ENCODE data around the gene HEATR5B. TPM values are rescaled to one million over a fixed set of nuclear protein-coding genes. Genes with fewer than 3 reads are reported as not detected.

HEATR5B gene
- total RNA-seq = 10 to 100 TPM; 15.2 to 18.2 TPM

GRCh38 chr2:37083873-37084794, at the start of gene HEATR5B, which contains the start of gene GPATCH11:
TSS of gene HEATR5B (minus strand) at chr2:37084372. CDS start at chr2:37083414, 958 bp downstream.
TSS of gene GPATCH11 (plus strand) at chr2:37084518. CDS start at chr2:37088382, 3,864 bp downstream.
- peaks cover 39% of the 10 kb centered on the region for H3K4me1 Mint-ChIP-seq (ENCODE audit: low read depth)
- no peak for TF ChIP-seq CTCF (IDR thresholded peaks at IDR 0.05)
- ATAC-seq = peak; percentile 91
- H3K27ac Mint-ChIP-seq = no peak within 1 kb of the TSS
- H3K36me3 Mint-ChIP-seq (ENCODE audit: low read depth) = peaks cover 27% of the 10 kb centered on the region
- peak; percentile 94 for DNase-seq
- ChIA-PET POLR2A (interaction anchor here (1.3 kb wide), 1 partner anchor 21 kb away, joined by 3 read pairs; no protein-coding TSS in a partner anchor), CTCF (interaction anchor here (1.4 kb wide), 1 partner anchor 305 kb away, joined by 3 read pairs; no protein-coding TSS in a partner anchor)
- H3K9me3 Mint-ChIP-seq = no peaks in the 10 kb centered on the region
- H3K4me3 Mint-ChIP-seq = no peak within 1 kb of the TSS
- no peaks in the 10 kb centered on the region for H3K27me3 Mint-ChIP-seq
- intact Hi-C loops (cut with micrococcal nuclease) = no loop called here

DNA sequence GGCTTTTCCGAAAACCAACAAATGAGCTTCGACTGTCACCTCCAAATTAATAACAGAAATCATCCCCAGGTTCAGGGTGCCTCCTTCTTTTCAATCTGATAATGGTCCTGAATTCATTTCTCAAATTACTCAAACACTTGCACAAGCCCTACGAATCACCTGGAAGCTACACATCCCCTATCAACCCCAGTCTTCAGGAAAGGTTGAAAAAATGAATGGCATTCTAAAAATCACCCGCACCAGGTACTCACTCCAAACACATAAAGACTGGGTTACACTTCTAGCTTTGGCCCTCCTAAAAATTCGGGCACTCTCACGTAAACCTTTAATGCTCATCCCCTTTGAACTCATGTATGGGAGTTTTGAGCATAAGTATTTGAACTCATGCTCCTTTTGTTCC, 48.7 kb upstream of the HEATR5B start:
- ATAC-seq = no peak
- no peak overlapping the region for H3K4me3 Mint-ChIP-seq

DNA sequence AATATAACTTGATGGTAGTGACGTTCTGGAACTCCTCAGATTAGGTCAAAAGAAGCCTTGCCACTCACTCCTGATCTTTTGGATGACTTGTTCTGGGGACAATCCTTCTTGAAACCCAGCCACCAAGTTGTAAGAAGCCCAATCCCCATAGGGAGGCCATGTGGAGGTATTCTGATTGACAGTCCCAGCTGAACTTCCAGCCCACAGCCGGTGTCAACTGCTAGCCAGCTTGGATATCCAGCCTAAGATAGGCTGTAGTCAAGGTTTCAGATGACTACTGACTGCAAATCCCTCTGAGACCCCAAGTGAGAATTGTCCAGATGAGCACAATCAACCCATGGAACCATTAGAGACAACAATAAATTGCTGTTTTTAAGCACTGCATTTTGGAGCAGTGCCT, 41.2 kb upstream of the HEATR5B start:
- Mint-ChIP-seq H3K4me1 (ENCODE audit: low read depth) (no peaks in the 10 kb centered on the region), H3K27me3 (no peaks in the 10 kb centered on the region), H3K9me3 (no peaks in the 10 kb centered on the region), H3K4me3 (no peak overlapping the region), H3K36me3 (ENCODE audit: low read depth) (peaks cover 39% of the 10 kb centered on the region), H3K27ac (no peak overlapping the region)
- intact Hi-C loops (cut with micrococcal nuclease) = no loop called here
- DNase-seq (no peak), ATAC-seq (no peak)
- no peak for TF ChIP-seq CTCF (IDR thresholded peaks at IDR 0.05)
- ChIA-PET POLR2A (no interaction called here), CTCF (no interaction called here)

More for the DNA sequence above, 48.7 kb upstream of the HEATR5B start:
- peaks cover 40% of the 10 kb centered on the region for H3K36me3 Mint-ChIP-seq (ENCODE audit: low read depth)
- H3K27ac Mint-ChIP-seq = no peak overlapping the region
- no peaks in the 10 kb centered on the region for H3K27me3 Mint-ChIP-seq
- no peaks in the 10 kb centered on the region for H3K9me3 Mint-ChIP-seq
- intact Hi-C loops (cut with micrococcal nuclease) = no loop called here
- TF ChIP-seq CTCF (IDR thresholded peaks at IDR 0.05) = no peak
- ChIA-PET CTCF (no interaction called here), POLR2A (interaction anchor here (0.9 to 1.2 kb wide), 2 partner anchors 20 to 90 kb away, joined by 3 read pairs; no protein-coding TSS in a partner anchor)
- no peak for DNase-seq
- no peaks in the 10 kb centered on the region for H3K4me1 Mint-ChIP-seq (ENCODE audit: low read depth)

GRCh38 chr2:37119157-37119556, 35.0 kb upstream of the HEATR5B start:
- no peak for DNase-seq
- Mint-ChIP-seq H3K27ac (no peak overlapping the region), H3K27me3 (no peaks in the 10 kb centered on the region)

More at GRCh38 chr2:37119157-37119556, 35.0 kb upstream of the HEATR5B start:
- no peaks in the 10 kb centered on the region for H3K9me3 Mint-ChIP-seq
- TF ChIP-seq CTCF (IDR thresholded peaks at IDR 0.05) = no peak
- ATAC-seq = no peak
- no peaks in the 10 kb centered on the region for H3K4me1 Mint-ChIP-seq (ENCODE audit: low read depth)
- ChIA-PET CTCF (no interaction called here), POLR2A (no interaction called here)
- no peak overlapping the region for H3K4me3 Mint-ChIP-seq
- intact Hi-C loops (cut with micrococcal nuclease) = no loop called here
- H3K36me3 Mint-ChIP-seq (ENCODE audit: low read depth) = peaks cover 16% of the 10 kb centered on the region

All from activated CD8-positive, alpha-beta T cell treated with anti-CD3 and anti-CD28 coated beads for 36 hours (primary cell).